Measurements from ENCODE around the gene LYZ. TPM values are rescaled to one million over a fixed set of nuclear protein-coding genes. Genes with fewer than 3 reads are reported as not detected.

The LYZ gene
- total RNA-seq, 1 donor from 2014 or later = 8.8 TPM

DNA sequence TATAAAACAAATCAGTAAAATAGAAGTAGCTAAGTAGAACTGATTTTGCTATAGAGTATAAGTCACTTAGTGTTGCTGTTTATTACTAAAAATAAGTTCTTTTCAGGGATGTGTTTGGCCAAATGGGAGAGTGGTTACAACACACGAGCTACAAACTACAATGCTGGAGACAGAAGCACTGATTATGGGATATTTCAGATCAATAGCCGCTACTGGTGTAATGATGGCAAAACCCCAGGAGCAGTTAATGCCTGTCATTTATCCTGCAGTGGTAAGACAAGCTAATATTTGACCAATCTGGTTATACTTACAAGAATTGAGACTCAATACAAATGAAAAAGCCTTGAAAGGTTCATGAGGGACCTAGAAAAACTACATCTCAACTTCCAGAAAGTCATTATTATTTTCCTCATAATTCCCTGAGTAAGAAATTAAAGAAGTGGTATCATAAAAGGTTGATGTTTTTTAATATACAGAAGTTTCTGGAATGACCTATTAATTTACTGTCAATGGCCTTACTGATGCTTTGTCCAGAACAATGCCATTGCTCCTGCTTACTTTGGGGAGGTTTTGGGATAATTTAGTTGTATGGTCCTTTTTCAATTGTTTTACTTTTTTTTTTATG lies 1.9 kb downstream of the LYZ start:
- Mint-ChIP-seq H3K27ac (no peak overlapping the region), H3K4me1 (ENCODE audit: low read depth) (peaks cover 29% of the 10 kb centered on the region), H3K27me3 (no peaks in the 10 kb centered on the region), H3K36me3 (ENCODE audit: insufficient read depth) (no peaks in the 10 kb centered on the region), H3K4me3 (ENCODE audit: low read depth) (peak overlapping the region; percentile 4), H3K9me3 (ENCODE audit: low read depth) (no peaks in the 10 kb centered on the region)
- no peak for DNase-seq (ENCODE audit: low spot score, unreplicated experiment)
- TF ChIP-seq, protein P1, sequence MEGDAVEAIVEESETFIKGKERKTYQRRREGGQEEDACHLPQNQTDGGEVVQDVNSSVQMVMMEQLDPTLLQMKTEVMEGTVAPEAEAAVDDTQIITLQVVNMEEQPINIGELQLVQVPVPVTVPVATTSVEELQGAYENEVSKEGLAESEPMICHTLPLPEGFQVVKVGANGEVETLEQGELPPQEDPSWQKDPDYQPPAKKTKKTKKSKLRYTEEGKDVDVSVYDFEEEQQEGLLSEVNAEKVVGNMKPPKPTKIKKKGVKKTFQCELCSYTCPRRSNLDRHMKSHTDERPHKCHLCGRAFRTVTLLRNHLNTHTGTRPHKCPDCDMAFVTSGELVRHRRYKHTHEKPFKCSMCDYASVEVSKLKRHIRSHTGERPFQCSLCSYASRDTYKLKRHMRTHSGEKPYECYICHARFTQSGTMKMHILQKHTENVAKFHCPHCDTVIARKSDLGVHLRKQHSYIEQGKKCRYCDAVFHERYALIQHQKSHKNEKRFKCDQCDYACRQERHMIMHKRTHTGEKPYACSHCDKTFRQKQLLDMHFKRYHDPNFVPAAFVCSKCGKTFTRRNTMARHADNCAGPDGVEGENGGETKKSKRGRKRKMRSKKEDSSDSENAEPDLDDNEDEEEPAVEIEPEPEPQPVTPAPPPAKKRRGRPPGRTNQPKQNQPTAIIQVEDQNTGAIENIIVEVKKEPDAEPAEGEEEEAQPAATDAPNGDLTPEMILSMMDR (IDR thresholded peaks at IDR 0.05; ENCODE audit: unreplicated experiment) = no peak

GRCh38 chr12:69350777-69351176 lies 2.6 kb downstream of the LYZ start:
- Mint-ChIP-seq H3K4me3 (ENCODE audit: low read depth) (no peak overlapping the region), H3K36me3 (ENCODE audit: insufficient read depth) (no peaks in the 10 kb centered on the region), H3K27ac (no peak overlapping the region), H3K9me3 (ENCODE audit: low read depth) (no peaks in the 10 kb centered on the region), H3K4me1 (ENCODE audit: low read depth) (peaks cover 24% of the 10 kb centered on the region), H3K27me3 (no peaks in the 10 kb centered on the region)
- no peak for DNase-seq (ENCODE audit: low spot score, unreplicated experiment)
- TF ChIP-seq, protein P1 (IDR thresholded peaks at IDR 0.05; ENCODE audit: unreplicated experiment) = no peak

DNA sequence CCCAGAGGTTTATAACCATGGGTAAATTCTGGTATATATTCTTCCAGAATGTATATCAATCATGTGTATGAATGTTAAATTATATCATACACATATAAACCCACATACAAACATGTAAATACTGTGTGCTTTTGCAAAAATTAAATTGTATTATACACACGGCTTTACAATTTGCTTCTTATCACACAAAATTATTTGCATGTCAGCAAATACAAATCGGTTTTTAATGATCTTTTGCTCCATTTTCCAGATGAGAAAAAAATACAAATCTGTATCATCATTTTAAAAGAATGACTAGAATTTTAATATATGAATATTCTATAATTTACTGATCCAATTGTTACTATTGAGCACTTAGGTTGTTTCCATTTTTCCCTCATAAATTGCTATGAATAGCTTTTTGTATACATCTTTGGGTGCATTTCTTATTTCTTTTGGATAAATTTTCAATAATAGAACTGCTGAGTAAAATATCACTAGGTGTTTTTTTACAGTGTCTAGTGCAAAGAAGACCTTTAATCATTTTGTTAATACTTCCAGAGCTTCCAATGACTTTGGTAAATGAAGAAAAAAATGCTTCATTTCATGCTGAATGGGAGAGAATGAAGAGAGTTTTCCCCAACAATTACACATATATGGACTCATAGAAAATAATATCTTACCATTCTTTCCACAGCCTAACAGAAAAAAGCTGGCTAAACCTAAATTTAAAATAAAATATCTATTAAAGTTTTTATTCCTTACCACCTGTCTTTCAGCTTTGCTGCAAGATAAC lies 3.5 kb downstream of the LYZ start:
- Mint-ChIP-seq H3K9me3 (ENCODE audit: low read depth) (no peaks in the 10 kb centered on the region), H3K36me3 (ENCODE audit: insufficient read depth) (no peaks in the 10 kb centered on the region), H3K27ac (no peak overlapping the region), H3K4me1 (ENCODE audit: low read depth) (peaks cover 22% of the 10 kb centered on the region), H3K4me3 (ENCODE audit: low read depth) (no peak overlapping the region), H3K27me3 (no peaks in the 10 kb centered on the region)
- TF ChIP-seq, protein P1 (IDR thresholded peaks at IDR 0.05; ENCODE audit: unreplicated experiment) = no peak
- no peak for DNase-seq (ENCODE audit: low spot score, unreplicated experiment)

GRCh38 chr12:69352904-69353303 lies 4.7 kb downstream of the LYZ start:
- H3K4me1 Mint-ChIP-seq (ENCODE audit: low read depth) = peaks cover 22% of the 10 kb centered on the region
- DNase-seq (ENCODE audit: low spot score, unreplicated experiment) = no peak
- H3K9me3 Mint-ChIP-seq (ENCODE audit: low read depth) = no peaks in the 10 kb centered on the region
- no peak overlapping the region for H3K27ac Mint-ChIP-seq
- no peaks in the 10 kb centered on the region for H3K36me3 Mint-ChIP-seq (ENCODE audit: insufficient read depth)
- no peak overlapping the region for H3K4me3 Mint-ChIP-seq (ENCODE audit: low read depth)
- H3K27me3 Mint-ChIP-seq = no peaks in the 10 kb centered on the region
- TF ChIP-seq, protein P1 (IDR thresholded peaks at IDR 0.05; ENCODE audit: unreplicated experiment) = no peak

- Mint-ChIP-seq H3K4me1 (ENCODE audit: low read depth) (peaks cover 19% of the 10 kb centered on the region), H3K9me3 (ENCODE audit: low read depth) (no peaks in the 10 kb centered on the region), H3K36me3 (ENCODE audit: insufficient read depth) (no peaks in the 10 kb centered on the region)
Measured at GRCh38 chr12:69354172-69354555, 6.0 kb downstream of the LYZ start.

More at GRCh38 chr12:69354172-69354555, 6.0 kb downstream of the LYZ start:
- Mint-ChIP-seq H3K4me3 (ENCODE audit: low read depth) (no peak overlapping the region), H3K27me3 (no peaks in the 10 kb centered on the region), H3K27ac (no peak overlapping the region)
- TF ChIP-seq, protein P1 (IDR thresholded peaks at IDR 0.05; ENCODE audit: unreplicated experiment) = no peak
- DNase-seq (ENCODE audit: low spot score, unreplicated experiment) = no peak
